ENCODE results near the gene STAB2. TPM values are rescaled to one million over a fixed set of nuclear protein-coding genes. Genes with fewer than 3 reads are reported as not detected.

The STAB2 gene
- total and polyA plus RNA-seq, 2 of the 8 experiments (the other 6 are each of a cell fraction or from before 2014, with no cell fraction given): not detected

DNA sequence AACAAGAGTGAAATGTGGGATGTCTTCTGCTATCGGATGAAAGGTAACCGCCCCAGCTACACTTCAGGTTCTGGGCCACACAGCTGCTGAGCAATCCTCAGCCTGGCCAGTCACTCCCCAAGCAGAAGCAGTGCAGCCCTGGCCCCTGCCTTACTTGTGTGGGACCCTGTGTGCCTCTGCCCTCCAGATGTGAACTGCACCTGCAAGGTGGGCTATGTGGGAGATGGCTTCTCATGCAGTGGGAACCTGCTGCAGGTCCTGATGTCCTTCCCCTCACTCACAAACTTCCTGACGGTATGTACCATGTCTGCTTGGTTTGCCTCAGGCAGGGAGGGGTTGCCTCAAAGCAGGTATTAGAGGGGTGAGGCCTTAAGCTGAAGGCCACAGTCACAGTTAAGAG, 168.4 kb downstream of the STAB2 start:
- no peaks in the 10 kb centered on the region for H3K27me3 ChIP-seq (replicated peaks in 1 of 4; ENCODE audit: control insufficient read depth in 3 of 4, extremely low read depth in 1 of 4, insufficient read depth in 3 of 4, low read length in 3 of 4)
- H4K5ac ChIP-seq (ENCODE audit: insufficient read length, low read depth, low read length): no peak overlapping the region
- no peak for DNase-seq (ENCODE audit: low read depth in 1 of 2, low spot score in 2 of 2)
- H3K9ac ChIP-seq (replicated peaks in 1 of 4; ENCODE audit: extremely low read depth in 1 of 4, low read depth in 3 of 4, low read length in 3 of 4): no peak overlapping the region
- H4K91ac ChIP-seq (replicated peaks; ENCODE audit: insufficient read length, low read length): no peak overlapping the region
- no peaks in the 10 kb centered on the region for H3K23me2 ChIP-seq (ENCODE audit: low read depth, low read length)
- no peak overlapping the region for H2BK12ac ChIP-seq (ENCODE audit: low read depth, low read length)
- H3K9me3 ChIP-seq (ENCODE audit: insufficient read depth in 2 of 2, low read depth in 1 of 2, low read length in 1 of 2): no peaks in the 10 kb centered on the region
- H3K56ac ChIP-seq (replicated peaks; ENCODE audit: insufficient read length, low read depth, low read length): no peak overlapping the region
- no peak overlapping the region for H2BK120ac ChIP-seq (replicated peaks; ENCODE audit: low read depth, low read length)
- 64% methylated on average over 3 of the region's 3 CpGs; no CpG with 5 or more reads in 1 of the 2 experiments for WGBS, 2 experiments (ENCODE audit: extremely low coverage in 1 of 2, insufficient coverage in 1 of 2, insufficient read length in 1 of 2, insufficient replicate concordance in 2 of 2, low coverage in 1 of 2, low lambda C conversion rate in 2 of 2, missing lambda C conversion rate in 1 of 2)
- FAIRE-seq: no peak
- no peak overlapping the region for H3K18ac ChIP-seq (ENCODE audit: extremely low read depth, low read length)
- no peak overlapping the region for H3K4ac ChIP-seq (replicated peaks; ENCODE audit: insufficient read length, low read depth, low read length)
- H2AFZ ChIP-seq (ENCODE audit: low read length): no peak overlapping the region
- H3K79me2 ChIP-seq (ENCODE audit: control insufficient read depth in 1 of 2, insufficient read depth in 2 of 2, low read length in 2 of 2): no peaks in the 10 kb centered on the region
- 0 out of 2 replicates have a peak, but pooled peaks cover 2% of the 10 kb centered on the region for H3K79me1 ChIP-seq (ENCODE audit: low read depth, low read length)
- H3K4me1 ChIP-seq (replicated peaks in 1 of 4; ENCODE audit: control insufficient read depth in 3 of 4, insufficient read depth in 4 of 4, low read length in 3 of 4): peaks cover 0 to 4% (median 1%) of the 10 kb centered on the region in 4 experiments; a peak in 1 of 7 replicates
- H3K14ac ChIP-seq (ENCODE audit: insufficient read length): no peak overlapping the region
- H2BK20ac ChIP-seq (ENCODE audit: low read length): no peak overlapping the region
- H2AK5ac ChIP-seq (ENCODE audit: low read depth, low read length): no peak overlapping the region
- no peak overlapping the region for H3K27ac ChIP-seq (ENCODE audit: low read depth, low read length)
- H3K4me2 ChIP-seq (ENCODE audit: insufficient read depth in 1 of 2, low read depth in 2 of 2, low read length in 2 of 2): no peak overlapping the region
- H3K4me3 ChIP-seq (ENCODE audit: extremely low read depth in 1 of 4, insufficient read depth in 2 of 4, low read depth in 3 of 4, low read length in 4 of 4): no peak overlapping the region
- H4K8ac ChIP-seq (ENCODE audit: extremely low read depth, insufficient read depth, low read length): no peak overlapping the region
- CTCF ChIA-PET (ENCODE audit: partially characterized antibody): interaction anchor here (0.6 to 1.1 kb wide), 3 partner anchors 89 to 133 kb away, joined by 3 read pairs; no protein-coding TSS in a partner anchor
- H2BK15ac ChIP-seq (ENCODE audit: low read length): no peak overlapping the region
- H2BK5ac ChIP-seq (ENCODE audit: low read depth, low read length): no peak overlapping the region
- POLR2A ChIA-PET (ENCODE audit: partially characterized antibody): interaction anchor here (1.7 kb wide), 1 partner anchor 16 kb away, joined by 4 read pairs; no protein-coding TSS in a partner anchor
- no peak overlapping the region for H3K23ac ChIP-seq (ENCODE audit: insufficient read length)
- H3K36me3 ChIP-seq (ENCODE audit: control insufficient read depth in 2 of 4, insufficient read depth in 4 of 4, low read length in 3 of 4): no peaks in the 10 kb centered on the region
- no peaks in the 10 kb centered on the region for H4K20me1 ChIP-seq (replicated peaks in 1 of 2; ENCODE audit: control insufficient read depth in 1 of 2, insufficient read depth in 2 of 2, low read length in 2 of 2)
- TF ChIP-seq KDM4A (IDR thresholded peaks at IDR 0.05; ENCODE audit: low read depth, low read length, severe bottlenecking) (no peak), HDAC2 (IDR thresholded peaks at IDR 0.05; ENCODE audit: borderline replicate concordance in 1 of 2, low read depth in 2 of 2, low read length in 2 of 2) (no peak), CBX8 (IDR thresholded peaks at IDR 0.05; ENCODE audit: borderline replicate concordance, low read depth, low read length) (no peak)
